Tibial artery (tissue), 4 donors: ENCODE measurements around the gene CEP104.

ENCODE experiments used
- DNase-seq, 2 donors: peaks; one replicate each; pipeline ENCODE4 v3.0.0-alpha.2; 2019
- H3K27ac ChIP-seq, 2 donors: fragments of 200-600 bp; sonication (generic) in 1 of 2; 1 replicate in 1 of 2; 2 replicates in 1 of 2; pipeline ENCODE4 v1.5.1; 2018 to 2019; ENCODE audit warnings: mild to moderate bottlenecking in 1 of 2
- H3K27me3 ChIP-seq, 2 donors: fragments of 200-600 bp; sonication (generic) in 1 of 2; one replicate each; pipeline versions ENCODE4 v1.5.1 to v1.6.0; 2016 to 2019
- H3K36me3 ChIP-seq, 3 donors: fragments of 200-600 bp; sonication (generic) in 2 of 3; one replicate each; pipeline ENCODE4 v1.5.1; 2016 to 2019; ENCODE audit warnings: mild to moderate bottlenecking in 2 of 3
- H3K4me1 ChIP-seq, 4 donors: fragments of 200-600 bp; sonication (generic) in 2 of 4; 1 replicate in 3 of 4; 2 replicates in 1 of 4; pipeline ENCODE4 v1.5.1; 2016 to 2019
- H3K4me3 ChIP-seq, 2 donors: fragments of 200-600 bp; sonication (generic) in 1 of 2; 1 replicate in 1 of 2; 2 replicates in 1 of 2; pipeline ENCODE4 v1.5.1; 2018 to 2019; ENCODE audit warnings: mild to moderate bottlenecking in 2 of 2
- H3K9me3 ChIP-seq, 3 donors: fragments of 200-600 bp; sonication (generic) in 1 of 3; one replicate each; pipeline ENCODE4 v1.5.1; 2016 to 2019
- intact Hi-C: fragments of 100-400 bp; cut with DNase I; formaldehyde crosslinking; loops from one replicate; pipeline ENCODE4 v1.15.0; 2023; ENCODE audit warnings: low total_unique reads
- TF ChIP-seq, protein P1 (sequence below), 2 experiments: fragments of 200-600 bp in 1 of 2; fragments of 450-650 bp in 1 of 2; IDR thresholded peaks; one replicate each; pipeline ENCODE4 v1.5.1; 2017 to 2019; ENCODE audit warnings: antibody characterized with exemption in 2 of 2, mild to moderate bottlenecking in 1 of 2, moderate library complexity in 1 of 2

The CEP104 gene

DNA sequence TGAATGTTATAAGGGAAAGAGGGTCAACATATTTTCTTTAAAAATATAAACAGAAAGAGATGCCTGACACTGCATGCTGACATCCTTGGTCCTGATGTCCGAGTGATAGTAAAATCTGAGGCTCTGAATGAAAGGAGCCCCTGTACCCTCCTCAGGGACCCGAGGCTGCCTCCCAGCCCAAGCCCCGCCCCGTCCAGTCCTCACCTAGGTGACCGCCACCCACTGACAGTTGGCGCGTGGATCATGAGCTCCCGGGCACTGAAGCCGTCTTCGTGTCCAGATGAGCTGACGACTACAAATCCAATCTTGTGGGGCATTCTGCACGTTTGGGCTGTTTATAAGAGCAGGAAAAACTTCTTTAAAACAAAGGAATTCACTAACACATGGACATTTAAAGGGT is 4.9 kb downstream of the CEP104 start:
- TF ChIP-seq, protein P1, sequence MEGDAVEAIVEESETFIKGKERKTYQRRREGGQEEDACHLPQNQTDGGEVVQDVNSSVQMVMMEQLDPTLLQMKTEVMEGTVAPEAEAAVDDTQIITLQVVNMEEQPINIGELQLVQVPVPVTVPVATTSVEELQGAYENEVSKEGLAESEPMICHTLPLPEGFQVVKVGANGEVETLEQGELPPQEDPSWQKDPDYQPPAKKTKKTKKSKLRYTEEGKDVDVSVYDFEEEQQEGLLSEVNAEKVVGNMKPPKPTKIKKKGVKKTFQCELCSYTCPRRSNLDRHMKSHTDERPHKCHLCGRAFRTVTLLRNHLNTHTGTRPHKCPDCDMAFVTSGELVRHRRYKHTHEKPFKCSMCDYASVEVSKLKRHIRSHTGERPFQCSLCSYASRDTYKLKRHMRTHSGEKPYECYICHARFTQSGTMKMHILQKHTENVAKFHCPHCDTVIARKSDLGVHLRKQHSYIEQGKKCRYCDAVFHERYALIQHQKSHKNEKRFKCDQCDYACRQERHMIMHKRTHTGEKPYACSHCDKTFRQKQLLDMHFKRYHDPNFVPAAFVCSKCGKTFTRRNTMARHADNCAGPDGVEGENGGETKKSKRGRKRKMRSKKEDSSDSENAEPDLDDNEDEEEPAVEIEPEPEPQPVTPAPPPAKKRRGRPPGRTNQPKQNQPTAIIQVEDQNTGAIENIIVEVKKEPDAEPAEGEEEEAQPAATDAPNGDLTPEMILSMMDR (IDR thresholded peaks at IDR 0.05), result no peak
- DNase-seq, result no peak
- Histone ChIP-seq H3K4me3 (no peak overlapping the region), H3K9me3 (no peaks in the 10 kb centered on the region), H3K4me1 (peaks cover 0 to 13% (median 11%) of the 10 kb centered on the region in 4 donors), H3K36me3 (peaks cover 26 to 49% (median 42%) of the 10 kb centered on the region in 3 donors), H3K27ac (no peak overlapping the region), H3K27me3 (no peaks in the 10 kb centered on the region)
- intact Hi-C loops, result no loop called here

DNA sequence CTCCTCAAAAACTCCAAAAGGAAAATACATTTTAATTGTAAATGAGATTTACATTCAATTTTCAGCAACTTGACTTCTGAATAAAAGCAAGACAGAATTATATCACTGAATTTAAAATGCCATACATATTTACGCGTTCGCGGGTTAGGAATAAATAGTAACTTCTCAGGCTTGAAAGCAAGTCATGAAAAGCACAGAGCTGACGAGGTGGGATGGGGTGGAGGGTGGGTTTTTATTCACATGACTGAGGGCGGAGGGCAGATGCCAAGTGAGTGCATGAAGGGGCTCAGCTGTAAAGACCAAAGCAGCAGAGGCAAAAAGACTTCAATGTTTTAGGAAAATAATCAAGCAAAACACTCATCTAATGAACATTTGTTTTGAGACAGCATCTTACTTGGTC is 5.7 kb downstream of the CEP104 start:
- Histone ChIP-seq H3K9me3 (no peaks in the 10 kb centered on the region), H3K27me3 (no peaks in the 10 kb centered on the region), H3K36me3 (peaks cover 34 to 57% (median 48%) of the 10 kb centered on the region in 3 donors), H3K27ac (no peak overlapping the region), H3K4me1 (peaks cover 0 to 12% (median 10%) of the 10 kb centered on the region in 4 donors), H3K4me3 (no peak overlapping the region)
- TF ChIP-seq, protein P1 (IDR thresholded peaks at IDR 0.05), result no peak
- no peak for DNase-seq
- intact Hi-C loops, result no loop called here

DNA sequence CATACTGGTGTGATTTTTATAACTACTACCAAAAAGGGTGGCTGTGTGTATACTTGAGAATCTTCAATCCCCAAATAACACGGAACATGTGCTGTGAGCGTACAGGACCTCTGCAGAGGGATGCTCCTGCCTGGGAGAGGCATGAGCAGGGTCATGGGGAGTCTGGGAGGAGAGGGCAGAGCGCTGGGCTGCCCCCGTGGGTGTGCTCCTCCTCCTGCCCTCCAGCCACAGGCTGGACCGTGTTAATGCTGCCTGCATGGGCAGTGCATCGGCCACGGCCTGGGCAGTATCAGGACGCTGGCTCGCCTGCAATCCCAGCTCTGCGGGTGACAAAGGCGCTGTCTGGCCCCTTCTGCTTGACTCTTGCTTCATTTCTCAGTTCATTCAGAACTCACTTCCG is 6.2 kb downstream of the CEP104 start:
- intact Hi-C loops, result no loop called here
- Histone ChIP-seq H3K36me3 (peaks cover 36 to 61% (median 48%) of the 10 kb centered on the region in 3 donors), H3K4me3 (no peak overlapping the region), H3K27ac (no peak overlapping the region), H3K9me3 (no peaks in the 10 kb centered on the region), H3K4me1 (peaks cover 0 to 8% (median 6%) of the 10 kb centered on the region in 4 donors), H3K27me3 (no peaks in the 10 kb centered on the region)
- DNase-seq, result no peak
- TF ChIP-seq, protein P1 (IDR thresholded peaks at IDR 0.05), result no peak

DNA sequence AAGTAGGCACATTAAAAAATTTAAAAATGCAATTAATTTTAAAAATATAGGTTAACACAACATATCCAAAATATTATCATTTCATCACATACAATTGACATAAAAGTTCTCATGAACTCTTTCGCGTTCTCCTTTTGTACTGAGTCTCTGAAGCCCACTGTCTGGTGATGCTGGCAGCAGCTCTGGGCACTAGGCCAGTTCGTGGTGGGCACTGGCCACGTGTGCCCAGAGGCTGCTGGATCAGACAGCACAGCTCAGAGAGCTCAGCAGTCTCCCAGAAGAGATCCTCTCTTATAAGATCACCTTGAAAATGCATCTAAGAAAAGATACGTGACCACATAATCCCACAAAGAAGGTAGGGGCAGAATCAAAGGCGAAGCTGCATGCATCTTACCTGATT is 9.9 kb downstream of the CEP104 start:
- intact Hi-C loops, result no loop called here
- Histone ChIP-seq H3K9me3 (no peaks in the 10 kb centered on the region), H3K27ac (no peak overlapping the region), H3K27me3 (no peaks in the 10 kb centered on the region), H3K4me3 (no peak overlapping the region), H3K4me1 (no peaks in the 10 kb centered on the region), H3K36me3 (peaks cover 57 to 92% (median 75%) of the 10 kb centered on the region in 3 donors)
- no peak for DNase-seq
- TF ChIP-seq, protein P1 (IDR thresholded peaks at IDR 0.05), result no peak

DNA sequence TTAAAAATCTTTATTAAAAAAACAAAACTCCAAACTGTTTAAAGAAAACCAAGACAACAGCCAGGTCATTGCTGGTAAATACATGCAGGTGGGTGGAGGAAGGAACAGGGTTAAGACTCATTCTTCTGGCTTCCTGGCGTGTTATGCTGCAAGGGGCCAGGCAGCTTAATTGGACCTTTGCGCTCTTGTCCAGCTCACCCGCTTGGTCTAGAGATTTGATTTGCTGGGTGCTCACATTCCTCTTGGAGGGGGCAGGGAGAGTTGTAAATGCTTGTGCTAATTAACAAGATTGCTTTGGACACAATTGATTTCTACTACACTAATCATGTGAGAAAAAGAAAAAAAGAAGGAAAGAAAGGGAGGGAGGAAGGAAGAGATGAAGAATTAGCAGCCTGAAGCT is 10.5 kb downstream of the CEP104 start:
- peaks cover 53 to 92% (median 75%) of the 10 kb centered on the region in 3 donors for H3K36me3 ChIP-seq

More for the DNA sequence above, 10.5 kb downstream of the CEP104 start:
- H3K27ac ChIP-seq, result no peak overlapping the region
- TF ChIP-seq, protein P1 (IDR thresholded peaks at IDR 0.05), result no peak
- H3K4me3 ChIP-seq, result no peak overlapping the region
- intact Hi-C loops, result no loop called here
- H3K4me1 ChIP-seq, result no peaks in the 10 kb centered on the region
- no peak for DNase-seq
- no peaks in the 10 kb centered on the region for H3K9me3 ChIP-seq
- no peaks in the 10 kb centered on the region for H3K27me3 ChIP-seq
